Keratinocyte (primary cell): ENCODE results near the gene CYB561. TPM values are rescaled to one million over a fixed set of nuclear protein-coding genes. Genes with fewer than 3 reads are reported as not detected.

Source experiments
- DNase-seq: peaks from one replicate; pipeline ENCODE4 v3.0.0-alpha.2; 2011; ENCODE audit warnings: low read depth, missing footprints, low spot score
- FAIRE-seq: peaks from 2 replicates; lab custom pipeline; 2011; peaks lifted over from hg19 to GRCh38; lab: Jason Lieb, UNC
- H2AFZ ChIP-seq: 2 replicates; pipeline ENCODE4 v1.6.0; 2012; ENCODE audit warnings: low read length, control low read depth, inconsistent platforms; ENCODE audit not compliant: control insufficient read depth
- H3K27ac ChIP-seq: 2 replicates; pipeline ENCODE4 v1.5.1; 2011; ENCODE audit warnings: low read length; ENCODE audit not compliant: control insufficient read depth, insufficient read depth
- H3K27me3 ChIP-seq: 3 replicates; pipeline ENCODE4 v1.6.0; 2011; ENCODE audit warnings: low read length; ENCODE audit not compliant: control insufficient read depth, insufficient read depth; ENCODE audit errors: extremely low read depth
- H3K36me3 ChIP-seq, 2 experiments: 2 replicates in 1 of 2; 3 replicates in 1 of 2; pipeline ENCODE4 v1.5.1; 2011; ENCODE audit warnings: low read length in 2 of 2, mild to moderate bottlenecking in 1 of 2; ENCODE audit not compliant: control insufficient read depth in 2 of 2, insufficient read depth in 2 of 2; ENCODE audit errors: extremely low read depth in 1 of 2
- H3K4me1 ChIP-seq: 3 replicates; pipeline ENCODE4 v1.5.1; 2011; ENCODE audit warnings: low read length; ENCODE audit not compliant: control insufficient read depth, insufficient read depth; ENCODE audit errors: extremely low read depth
- H3K4me2 ChIP-seq: 3 replicates; pipeline ENCODE4 v1.6.0; 2011; ENCODE audit warnings: low read depth, low read length; ENCODE audit not compliant: control insufficient read depth, insufficient read depth; ENCODE audit errors: extremely low read depth
- H3K4me3 ChIP-seq, 3 experiments: fragments of 200-600 bp in 1 of 3; sonication (generic) in 1 of 3; 2 replicates in 2 of 3; 3 replicates in 1 of 3; pipeline ENCODE4 v1.5.1; 2011 to 2016; ENCODE audit warnings: low read length in 3 of 3, mild to moderate bottlenecking in 3 of 3, control low read depth in 2 of 3, inconsistent platforms in 1 of 3, low read depth in 1 of 3, mixed read lengths in 1 of 3, mixed run types in 1 of 3, moderate library complexity in 1 of 3; ENCODE audit not compliant: control insufficient read depth in 2 of 3, insufficient read depth in 2 of 3; ENCODE audit errors: extremely low read depth in 1 of 3
- H3K79me2 ChIP-seq: 2 replicates; pipeline ENCODE4 v1.6.0; 2012; ENCODE audit warnings: low read length; ENCODE audit not compliant: control insufficient read depth, insufficient read depth
- H3K9ac ChIP-seq: 3 replicates; pipeline ENCODE4 v1.6.0; 2011; ENCODE audit warnings: low read length; ENCODE audit not compliant: control insufficient read depth, insufficient read depth; ENCODE audit errors: extremely low read depth
- H3K9me1 ChIP-seq: 3 replicates; pipeline ENCODE4 v1.6.0; 2011; ENCODE audit warnings: low read length; ENCODE audit not compliant: control insufficient read depth, insufficient read depth; ENCODE audit errors: extremely low read depth
- H3K9me3 ChIP-seq: 2 replicates; pipeline ENCODE4 v1.5.1; 2012; ENCODE audit warnings: low read depth, low read length; ENCODE audit not compliant: control insufficient read depth
- H4K20me1 ChIP-seq: 3 replicates; pipeline ENCODE4 v1.6.0; 2011; ENCODE audit warnings: low read length; ENCODE audit not compliant: control insufficient read depth, insufficient read depth; ENCODE audit errors: extremely low read depth
- CTCF ChIP-seq, 3 experiments: IDR thresholded peaks in 1 of 3; conservative IDR thresholded peaks in 1 of 3; optimal IDR thresholded peaks in 1 of 3; 2 replicates in 2 of 3; 3 replicates in 1 of 3; pipeline versions ENCODE3 to v1.5.1; 2011; ENCODE audit warnings: low read length in 3 of 3, mild to moderate bottlenecking in 3 of 3, moderate library complexity in 2 of 3, control low read depth in 1 of 3, inconsistent platforms in 1 of 3; ENCODE audit not compliant: insufficient read depth in 2 of 3; ENCODE audit errors: extremely low read depth in 1 of 3
- EZH2 ChIP-seq: IDR thresholded peaks from one replicate; pipeline ENCODE4 v1.6.1; 2012; ENCODE audit warnings: inconsistent platforms, mild to moderate bottlenecking, low read length, moderate library complexity
- dilution Hi-C: fragments of 300-500 bp; cut with MboI; formaldehyde crosslinking; loops from one replicate; pipeline ENCODE4 v1.7.0; 2020; ENCODE audit warnings: low sequenced_read_pairs; ENCODE audit not compliant: extremely low pct_ligation_motif_present
- polyA plus RNA-seq, 5 experiments: library from polyadenylated mRNA; depleted of rRNA in 3 of 5; stranded (reverse) in 3 of 5; stranded (forward) in 1 of 5; unstranded in 1 of 5; fragments of >200 nt; gene quantifications; 1 replicate in 1 of 5; 2 replicates in 3 of 5; 3 replicates in 1 of 5; pipeline versions ENCODE4 v1.2.1 to v1.2.3, GENCODE V29; 2011 to 2012; ENCODE audit warnings: missing spikeins in 2 of 5, low read depth in 1 of 5, low replicate concordance in 1 of 5

Gene CYB561
- polyA plus RNA-seq, 1 donor (not counting 4 experiments of a cell fraction or from before 2014, with no cell fraction given): 14.4 TPM

- Histone ChIP-seq H3K9me3 (no peaks in the 10 kb centered on the region), H3K9me1 (no peaks in the 10 kb centered on the region), H3K27me3 (peaks cover 10% of the 10 kb centered on the region), H3K4me3 (no peak overlapping the region), H2AFZ (no peak overlapping the region), H3K36me3 (no peaks in the 10 kb centered on the region), H4K20me1 (no peaks in the 10 kb centered on the region), H3K4me1 (peaks cover 11% of the 10 kb centered on the region), H3K9ac (no peak overlapping the region), H3K4me2 (no peak overlapping the region), H3K27ac (no peak overlapping the region), H3K79me2 (no peaks in the 10 kb centered on the region)
- no peak for DNase-seq
- dilution Hi-C loops: no loop called here
- TF ChIP-seq CTCF (optimal IDR thresholded peaks at IDR 0.05 in 1 of 3, IDR thresholded peaks at IDR 0.05 in 1 of 3, conservative IDR thresholded peaks at IDR 0.05 in 1 of 3; ENCODE audit: extremely low read depth in 1 of 3, insufficient read depth in 2 of 3, low read length in 3 of 3) (no peak), EZH2 (no peak)
- FAIRE-seq: no peak
Measured at GRCh38 chr17:63450551-63450950, 4.4 kb upstream of the CYB561 start.

GRCh38 chr17:63448655-63449054 is 2.5 kb upstream of the CYB561 start:
- H3K4me1 ChIP-seq: peaks cover 11% of the 10 kb centered on the region
- FAIRE-seq: no peak
- dilution Hi-C loops: no loop called here

More at GRCh38 chr17:63448655-63449054, 2.5 kb upstream of the CYB561 start:
- Histone ChIP-seq H3K4me2 (no peak overlapping the region), H3K9me1 (no peaks in the 10 kb centered on the region), H4K20me1 (no peaks in the 10 kb centered on the region), H3K27ac (no peak overlapping the region), H3K36me3 (no peaks in the 10 kb centered on the region), H2AFZ (no peak overlapping the region), H3K79me2 (no peaks in the 10 kb centered on the region), H3K4me3 (no peak overlapping the region), H3K9ac (no peak overlapping the region), H3K9me3 (no peaks in the 10 kb centered on the region), H3K27me3 (peaks cover 10% of the 10 kb centered on the region)
- no peak for DNase-seq
- no peak for TF ChIP-seq CTCF (optimal IDR thresholded peaks at IDR 0.05 in 1 of 3, IDR thresholded peaks at IDR 0.05 in 1 of 3, conservative IDR thresholded peaks at IDR 0.05 in 1 of 3; ENCODE audit: extremely low read depth in 1 of 3, insufficient read depth in 2 of 3, low read length in 3 of 3)
- no peak for TF ChIP-seq EZH2
